Erythroblast (primary cell): Measurements from ENCODE around the gene PRAMEF18.
"Not testable (repeated sequence)": the region's sequence is repeated elsewhere in the genome, so short reads cannot be mapped to it uniquely, and the experiment has no call there.

Experiments
- GATA1 ChIP-seq: IDR thresholded peaks from 2 replicates; pipeline ENCODE4 v1.6.1; 2011; ENCODE audit warnings: low read depth, mild to moderate bottlenecking, control low read depth, low read length, moderate library complexity
- POLR2A ChIP-seq: IDR thresholded peaks from 2 replicates; pipeline ENCODE4 v1.6.1; 2011; ENCODE audit warnings: mild to moderate bottlenecking, low read length

- not testable (repeated sequence) for TF ChIP-seq POLR2A, GATA1
These were observed 17.2 kb downstream of the PRAMEF18 start for GRCh38 chr1:13208712-13209111.
